Upper lobe of left lung (tissue), 4 donors: ENCODE data around the gene CDYL.

ENCODE experiments used
- EP300 ChIP-seq, 4 donors: sonication (generic); formaldehyde crosslinking; IDR thresholded peaks; one replicate each; pipeline ENCODE4 v1.5.1; 2017; ENCODE audit warnings: antibody characterized with exemption in 4 of 4, control low read depth in 2 of 4
- POLR2A ChIP-seq, 4 donors: fragments of 450-650 bp; IDR thresholded peaks; one replicate each; pipeline ENCODE4 v1.5.1; 2016 to 2017; ENCODE audit warnings: antibody characterized with exemption in 4 of 4, mild to moderate bottlenecking in 2 of 4
- TF ChIP-seq, protein P1 (sequence below), 6 experiments: fragments of 450-650 bp in 4 of 6; fragments of 200-600 bp in 2 of 6; sonication (generic) in 2 of 6; IDR thresholded peaks; one replicate each; pipeline ENCODE4 v1.5.1; 2016 to 2019; ENCODE audit warnings: antibody characterized with exemption in 6 of 6

DNA sequence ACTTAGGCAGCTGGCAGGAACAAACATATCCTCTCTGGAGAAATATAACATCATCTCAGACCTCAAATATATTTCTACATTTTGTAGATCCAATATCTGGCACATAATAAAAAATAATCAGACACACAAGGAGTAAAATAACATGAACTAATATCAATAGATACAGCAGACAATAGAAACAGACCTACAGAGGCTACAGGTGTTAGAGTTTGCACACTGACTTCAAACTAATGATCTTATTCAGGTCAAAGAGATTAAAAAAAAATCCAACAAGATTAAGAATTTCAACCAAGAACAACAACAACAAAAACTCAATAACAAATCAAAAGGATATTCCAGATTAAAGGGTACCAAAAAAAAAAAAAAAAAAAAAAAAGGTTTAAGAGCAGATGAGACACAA is 13.9 kb upstream of the CDYL start:
- TF ChIP-seq POLR2A (IDR thresholded peaks at IDR 0.05) (no peak), EP300 (IDR thresholded peaks at IDR 0.05) (no peak)
- TF ChIP-seq, protein P1, sequence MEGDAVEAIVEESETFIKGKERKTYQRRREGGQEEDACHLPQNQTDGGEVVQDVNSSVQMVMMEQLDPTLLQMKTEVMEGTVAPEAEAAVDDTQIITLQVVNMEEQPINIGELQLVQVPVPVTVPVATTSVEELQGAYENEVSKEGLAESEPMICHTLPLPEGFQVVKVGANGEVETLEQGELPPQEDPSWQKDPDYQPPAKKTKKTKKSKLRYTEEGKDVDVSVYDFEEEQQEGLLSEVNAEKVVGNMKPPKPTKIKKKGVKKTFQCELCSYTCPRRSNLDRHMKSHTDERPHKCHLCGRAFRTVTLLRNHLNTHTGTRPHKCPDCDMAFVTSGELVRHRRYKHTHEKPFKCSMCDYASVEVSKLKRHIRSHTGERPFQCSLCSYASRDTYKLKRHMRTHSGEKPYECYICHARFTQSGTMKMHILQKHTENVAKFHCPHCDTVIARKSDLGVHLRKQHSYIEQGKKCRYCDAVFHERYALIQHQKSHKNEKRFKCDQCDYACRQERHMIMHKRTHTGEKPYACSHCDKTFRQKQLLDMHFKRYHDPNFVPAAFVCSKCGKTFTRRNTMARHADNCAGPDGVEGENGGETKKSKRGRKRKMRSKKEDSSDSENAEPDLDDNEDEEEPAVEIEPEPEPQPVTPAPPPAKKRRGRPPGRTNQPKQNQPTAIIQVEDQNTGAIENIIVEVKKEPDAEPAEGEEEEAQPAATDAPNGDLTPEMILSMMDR (IDR thresholded peaks at IDR 0.05), result no peak
